H54 (cell line): ENCODE results near the gene SLC25A5.
"Not testable (repeated sequence)": the region's sequence is repeated elsewhere in the genome, so short reads cannot be mapped to it uniquely, and the experiment has no call there.

Source experiments
- DNase-seq: peaks from one replicate; pipeline ENCODE4 v3.0.0; 2011; ENCODE audit warnings: low spot score, mixed read lengths; ENCODE audit not compliant: insufficient read length
- FAIRE-seq: peaks from 3 replicates; lab custom pipeline; 2011; peaks lifted over from hg19 to GRCh38; lab: Jason Lieb, UNC
- POLR2A ChIP-seq: IDR thresholded peaks from 2 replicates; pipeline ENCODE4 v1.6.1; 2011; ENCODE audit warnings: low read depth, mild to moderate bottlenecking, low read length

SLC25A5 gene

GRCh38 chrX:119467842-119468550, at the start of gene SLC25A5:
SLC25A5 (plus strand) TSS chrX:119468444; CDS start chrX:119468516, 72 bp downstream.
- FAIRE-seq = peak; percentile 45
- peak; percentile 92 for TF ChIP-seq POLR2A
- DNase-seq = peak; percentile 77

DNA sequence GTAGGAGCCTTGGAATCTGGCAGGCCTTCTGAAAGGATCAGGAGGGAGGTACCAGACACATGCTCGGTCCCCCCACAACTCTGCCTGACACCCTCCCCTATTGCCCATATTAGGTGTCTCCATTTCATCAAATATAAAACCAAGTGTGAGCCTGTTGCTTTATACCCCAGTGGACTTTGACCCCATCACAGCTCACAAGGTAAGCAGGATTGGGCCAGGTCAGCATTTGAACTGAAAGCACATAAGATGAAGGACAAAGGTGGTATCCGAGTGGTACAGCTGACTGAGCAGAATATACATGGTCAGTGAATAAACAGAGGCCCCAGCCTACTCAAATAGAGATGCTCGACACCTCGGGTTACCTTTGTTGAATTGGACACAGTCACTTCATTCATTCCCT, 49.1 kb upstream of the SLC25A5 start:
- FAIRE-seq = no peak
- no peak for TF ChIP-seq POLR2A
- DNase-seq = no peak

DNA sequence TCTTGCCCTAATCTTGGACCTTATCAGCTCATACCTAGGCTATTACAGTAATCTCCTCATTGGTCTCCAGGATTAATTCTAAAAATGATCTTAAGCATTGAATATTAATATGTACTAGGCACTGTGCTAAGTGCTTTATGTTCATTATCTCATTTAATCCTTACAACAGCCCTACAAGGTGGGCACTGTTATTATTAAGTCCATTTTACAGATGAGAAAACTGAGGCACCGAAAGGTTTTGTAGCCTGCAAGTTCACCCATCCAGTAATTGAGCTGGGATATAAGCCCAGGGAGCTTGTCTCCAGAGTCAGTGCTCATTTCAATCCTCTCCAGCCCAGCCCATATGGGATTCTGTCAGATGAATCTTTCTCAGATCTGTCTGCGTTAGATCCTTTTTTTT, 48.3 kb upstream of the SLC25A5 start:
- no peak for TF ChIP-seq POLR2A
- FAIRE-seq (no peak), DNase-seq (no peak)

GRCh38 chrX:119421016-119421705, 47.1 kb upstream of the SLC25A5 start:
- no peak for TF ChIP-seq POLR2A
- FAIRE-seq (no peak), DNase-seq (no peak)

- no peak for TF ChIP-seq POLR2A
- FAIRE-seq = no peak
- no peak for DNase-seq
These were observed 44.6 kb upstream of the SLC25A5 start for GRCh38 chrX:119423631-119424030.

DNA sequence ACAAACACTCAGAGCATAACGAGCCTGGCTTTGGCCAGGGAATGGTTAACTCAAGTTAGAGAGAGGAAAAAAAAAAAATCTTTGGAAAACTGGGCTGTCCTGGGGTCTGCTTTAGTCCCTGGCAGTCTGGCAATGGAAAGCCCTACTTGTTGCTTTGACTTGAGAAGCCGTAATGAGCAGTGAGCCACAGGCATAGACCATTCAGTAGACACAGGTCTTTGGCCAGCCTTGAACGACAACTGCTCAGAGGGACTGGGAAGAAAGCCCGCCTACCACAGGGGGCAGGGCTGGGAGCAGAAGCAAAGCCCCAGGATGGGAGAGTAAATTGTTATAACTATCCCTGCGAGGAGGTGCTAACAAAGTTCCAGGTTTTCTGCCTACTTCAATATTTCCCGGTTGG, 43.2 kb upstream of the SLC25A5 start:
- no peak for TF ChIP-seq POLR2A
- DNase-seq (no peak), FAIRE-seq (no peak)

DNA sequence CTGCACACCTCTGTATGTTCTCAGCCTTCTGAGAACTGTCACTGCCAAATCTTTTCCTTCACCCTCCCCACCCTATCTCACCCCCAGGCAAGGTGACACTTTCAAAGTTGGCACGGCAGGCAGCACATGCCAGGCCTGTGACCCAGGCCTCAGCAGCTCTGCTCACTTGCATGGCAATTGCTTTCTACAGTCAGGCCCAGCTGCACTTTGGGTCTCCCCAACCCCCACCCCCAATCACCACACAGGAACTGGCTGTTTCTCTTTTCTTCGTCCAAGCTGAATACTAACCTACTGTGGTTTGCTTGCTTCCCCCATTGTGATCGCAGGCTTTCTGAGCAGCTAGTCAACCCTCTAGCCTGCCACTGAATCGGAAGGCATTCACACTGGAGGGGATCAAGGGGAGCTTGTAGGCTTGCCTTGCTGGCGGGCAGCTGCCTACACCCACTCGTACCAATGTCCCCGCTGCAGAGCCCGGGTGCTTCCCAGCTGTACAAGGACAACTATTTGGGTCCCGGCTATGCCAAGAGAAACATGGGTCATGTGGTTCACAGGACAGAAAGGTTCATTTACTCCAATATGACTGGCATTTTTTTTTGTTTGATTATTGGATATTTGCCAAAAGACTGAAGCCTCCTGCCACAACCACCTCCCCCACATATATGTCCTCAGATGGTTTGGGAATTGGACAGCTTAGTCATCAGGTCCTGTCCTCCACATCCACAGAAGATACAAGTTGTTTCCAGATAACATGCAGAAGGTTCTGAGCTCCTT, 41.0 kb upstream of the SLC25A5 start:
- no peak for FAIRE-seq
- no peak for TF ChIP-seq POLR2A
- no peak for DNase-seq

DNA sequence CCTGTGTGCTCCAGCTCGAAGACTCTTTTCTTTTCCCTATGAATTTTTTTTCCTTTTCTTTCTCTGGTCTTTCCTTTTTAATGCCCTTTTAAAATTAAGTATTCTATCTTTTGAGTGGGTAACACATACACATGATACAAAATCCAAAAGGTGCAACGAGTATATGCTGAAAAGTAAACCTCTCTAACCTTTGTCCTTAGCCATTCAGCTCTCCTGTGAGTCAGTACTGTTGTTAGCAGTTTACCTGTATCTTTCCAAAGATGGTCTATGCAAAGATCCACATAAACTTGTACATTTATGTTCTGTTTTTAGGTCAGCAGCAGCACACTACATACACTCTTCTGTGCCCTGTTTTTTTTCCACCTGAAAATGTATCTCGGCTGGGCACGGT, 40.5 kb upstream of the SLC25A5 start:
- DNase-seq (no peak), FAIRE-seq (no peak)

DNA sequence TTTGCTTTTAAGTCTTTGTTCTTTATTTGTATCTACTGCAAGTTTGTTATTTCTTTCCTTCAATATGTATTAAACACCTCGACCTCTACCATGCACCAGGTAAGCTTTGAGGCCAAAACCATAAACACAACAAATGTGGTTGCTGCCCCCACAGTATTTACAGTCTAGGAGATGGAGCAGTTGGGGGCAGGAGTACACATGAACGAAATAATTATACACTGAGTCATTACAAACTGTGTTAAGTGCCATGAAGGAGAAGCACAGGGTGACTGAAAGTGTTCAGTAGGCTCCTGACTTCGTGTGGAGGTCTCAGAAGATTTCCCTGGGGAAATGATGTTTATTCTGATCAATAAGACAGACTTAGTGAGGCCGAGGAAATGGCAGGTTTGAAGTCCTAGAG, 38.8 kb upstream of the SLC25A5 start:
- FAIRE-seq = no peak
- no peak for DNase-seq
- TF ChIP-seq POLR2A = no peak

More for the DNA sequence above, 40.5 kb upstream of the SLC25A5 start:
- TF ChIP-seq POLR2A = no peak

GRCh38 chrX:119441295-119441694, 26.9 kb upstream of the SLC25A5 start:
- not testable (repeated sequence) for FAIRE-seq, DNase-seq

DNA sequence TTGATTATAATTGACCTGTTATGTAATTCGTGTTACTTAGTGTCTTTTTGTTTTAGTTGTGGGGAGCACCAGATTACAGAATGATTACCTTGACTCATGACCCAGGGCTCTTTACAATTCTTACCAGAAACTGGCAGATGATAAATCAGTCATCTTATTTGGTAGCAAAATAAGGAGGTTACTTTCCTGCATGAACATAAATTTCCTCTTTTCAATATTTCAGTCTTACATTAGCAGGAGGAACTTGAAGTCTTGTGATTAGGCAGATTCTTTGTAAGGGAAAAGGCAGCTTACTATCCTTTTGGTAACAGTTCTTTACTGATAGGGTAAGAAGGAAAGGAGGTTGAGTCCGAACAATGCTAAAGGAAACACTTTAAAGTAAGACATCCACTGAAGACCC, 26.0 kb upstream of the SLC25A5 start:
- no peak for TF ChIP-seq POLR2A
- no peak for DNase-seq
- FAIRE-seq = no peak

- no peak for FAIRE-seq
- TF ChIP-seq POLR2A = no peak
- no peak for DNase-seq
These were observed 15.0 kb upstream of the SLC25A5 start for GRCh38 chrX:119453202-119453601.

- no peak for TF ChIP-seq POLR2A
- DNase-seq (no peak), FAIRE-seq (peak; percentile 75)
These were observed 13.0 kb upstream of the SLC25A5 start for GRCh38 chrX:119455264-119455663.

GRCh38 chrX:119459181-119459580, 9.1 kb upstream of the SLC25A5 start:
- DNase-seq = no peak
- no peak for FAIRE-seq
- no peak for TF ChIP-seq POLR2A
